Activated CD4-positive, alpha-beta memory T cell treated with anti-CD3 and anti-CD28 coated beads for 36 hours (primary cell): ENCODE measurements around the gene PRPF8. TPM values are rescaled to one million over a fixed set of nuclear protein-coding genes. Genes with fewer than 3 reads are reported as not detected.

ENCODE experiments used
- CTCF ChIA-PET: fragments of 350-600 bp; sonication (Branson Sonifier 250); formaldehyde crosslinking; loops from one replicate; lab custom pipeline; 2021; ENCODE audit warnings: antibody characterized with exemption, inconsistent platforms; lab: Charles Lee
- POLR2A ChIA-PET: fragments of 350-600 bp; sonication (Branson Sonifier 250); formaldehyde crosslinking; loops from one replicate; lab custom pipeline; 2021; ENCODE audit warnings: antibody characterized with exemption; lab: Charles Lee
- DNase-seq: peaks from one replicate; pipeline ENCODE4 v3.0.0-alpha.2; 2020
- H3K27ac Mint-ChIP-seq: one replicate; pipeline ENCODE4 v1.8.0; 2021; ENCODE audit warnings: mixed read lengths
- H3K27me3 Mint-ChIP-seq: one replicate; pipeline ENCODE4 v1.8.0; 2021; ENCODE audit warnings: mixed read lengths
- H3K36me3 Mint-ChIP-seq: one replicate; pipeline ENCODE4 v1.8.0; 2021; ENCODE audit warnings: mixed read lengths
- H3K4me1 Mint-ChIP-seq: one replicate; pipeline ENCODE4 v1.8.0; 2021; ENCODE audit warnings: low read depth, mixed read lengths
- H3K4me3 Mint-ChIP-seq: one replicate; pipeline ENCODE4 v1.8.0; 2021; ENCODE audit warnings: mild to moderate bottlenecking, mixed read lengths
- H3K9me3 Mint-ChIP-seq: one replicate; pipeline ENCODE4 v1.8.0; 2021; ENCODE audit warnings: mixed read lengths
- intact Hi-C: fragments of 100-400 bp; cut with micrococcal nuclease; formaldehyde crosslinking; loops from one replicate; pipeline ENCODE4 v1.15.1; 2023
- total RNA-seq, 2 experiments: library from RNA; stranded (reverse); gene quantifications; one replicate each; pipeline ENCODE4 v1.2.3, GENCODE V29; 2021

PRPF8 gene
- total RNA-seq, 2 experiments from 2014 or later: 370 to 378 TPM

DNA sequence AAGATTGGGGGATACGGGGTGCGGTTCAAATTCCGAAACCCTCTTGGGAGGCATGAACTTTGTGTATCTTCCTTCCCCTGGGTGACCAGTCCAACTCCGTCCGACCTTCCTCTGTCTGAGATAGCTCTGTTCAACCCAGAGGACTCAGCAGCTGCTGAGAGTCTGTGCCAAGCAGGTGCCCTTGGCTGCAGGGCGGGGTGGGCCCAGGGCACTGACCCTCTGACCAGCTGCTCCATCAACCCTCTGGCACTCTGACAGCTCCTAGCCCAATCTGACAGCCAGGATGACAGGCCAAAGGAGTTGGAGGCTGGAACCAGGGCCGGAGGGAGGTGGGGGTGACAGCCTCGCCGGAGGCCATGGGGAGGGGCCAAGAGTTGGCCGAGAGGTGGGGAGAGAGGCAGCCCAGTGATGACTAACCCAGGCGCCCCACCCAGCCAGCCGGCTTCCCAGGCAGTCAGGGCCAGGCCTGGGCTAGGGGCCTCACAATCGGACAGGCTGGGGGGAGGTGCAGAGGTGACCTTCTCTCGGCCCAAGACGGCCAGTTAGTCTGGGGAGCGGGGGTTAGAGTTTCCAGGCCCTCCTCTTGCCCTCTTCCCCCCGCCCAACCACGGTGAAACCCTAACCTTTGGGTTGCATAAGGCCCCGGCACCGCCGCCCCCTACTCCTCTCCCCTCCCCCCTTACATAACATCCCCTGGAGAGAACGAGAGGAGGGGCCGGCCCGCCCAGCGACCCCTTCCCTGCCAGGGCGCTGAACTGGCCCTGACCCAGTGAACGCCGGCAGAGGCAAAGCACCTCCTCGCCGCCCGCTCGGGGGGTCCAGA is 30.5 kb upstream of the PRPF8 start:
- CTCF ChIA-PET: interaction anchor here (1.6 to 2.9 kb wide), 3 partner anchors 31 to 67 kb away, joined by 6 to 22 read pairs (median 13); partner anchors contain the start of genes PRPF8 and RILP
- Mint-ChIP-seq H3K4me3 (peak overlapping the region; percentile 60), H3K36me3 (peaks cover 1% of the 10 kb centered on the region), H3K4me1 (peaks cover 28% of the 10 kb centered on the region), H3K9me3 (no peaks in the 10 kb centered on the region), H3K27ac (no peak overlapping the region), H3K27me3 (no peaks in the 10 kb centered on the region)
- intact Hi-C loops: loop anchor here (5.0 to 10.0 kb wide), 3 partner anchors 153 to 550 kb away; partner anchors contain the start of genes OVCA2 and PITPNA
- peak; percentile 66 for DNase-seq
- POLR2A ChIA-PET: interaction anchor here (0.7 to 2.2 kb wide), 3 partner anchors 31 to 310 kb away, joined by 3 to 13 read pairs (median 8); partner anchors contain the start of genes RPA1, RTN4RL1 and SMYD4

DNA sequence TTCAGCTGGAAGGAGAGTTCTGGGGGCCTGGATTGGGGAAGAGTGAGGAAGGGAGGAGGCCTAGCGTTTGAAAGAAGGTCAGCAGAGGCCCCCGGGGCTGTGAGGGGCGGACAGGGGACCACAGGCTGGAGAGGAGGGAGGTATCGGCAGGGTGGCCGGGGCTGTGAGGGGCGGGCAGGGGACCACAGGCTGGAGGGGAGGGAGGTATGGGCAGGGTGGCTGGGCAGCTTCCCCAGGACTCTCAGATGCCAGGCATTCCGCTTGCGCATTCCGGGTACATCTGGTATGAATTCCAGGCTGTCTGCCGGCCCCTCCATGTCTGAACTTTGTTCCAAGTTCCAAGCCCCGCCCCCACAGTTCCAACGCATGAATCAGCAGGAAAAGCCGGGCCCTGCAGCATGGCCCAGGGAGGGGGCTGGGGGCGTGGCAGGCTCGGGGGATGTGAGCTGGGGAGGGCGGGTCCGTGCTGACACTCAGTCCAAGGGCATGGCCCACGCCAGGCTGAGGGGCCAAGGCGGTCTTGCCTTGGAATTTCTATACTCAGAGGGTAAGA is 29.8 kb upstream of the PRPF8 start:
- Mint-ChIP-seq H3K4me3 (peak overlapping the region; percentile 38), H3K27me3 (no peaks in the 10 kb centered on the region), H3K9me3 (no peaks in the 10 kb centered on the region), H3K36me3 (peaks cover 1% of the 10 kb centered on the region), H3K4me1 (peaks cover 28% of the 10 kb centered on the region), H3K27ac (no peak overlapping the region)
- intact Hi-C loops: loop anchor here (10.0 kb wide), 1 partner anchor 550 kb away; no protein-coding TSS in a partner anchor
- DNase-seq: peak; percentile 38
- ChIA-PET POLR2A (no interaction called here), CTCF (interaction anchor here (2.4 kb wide), 1 partner anchor 45 kb away, joined by 13 read pairs; no protein-coding TSS in a partner anchor)

- peaks cover 1% of the 10 kb centered on the region for H3K36me3 Mint-ChIP-seq
- POLR2A ChIA-PET: no interaction called here
Observed at GRCh38 chr17:1713878-1714426, 29.3 kb upstream of the PRPF8 start.

DNA sequence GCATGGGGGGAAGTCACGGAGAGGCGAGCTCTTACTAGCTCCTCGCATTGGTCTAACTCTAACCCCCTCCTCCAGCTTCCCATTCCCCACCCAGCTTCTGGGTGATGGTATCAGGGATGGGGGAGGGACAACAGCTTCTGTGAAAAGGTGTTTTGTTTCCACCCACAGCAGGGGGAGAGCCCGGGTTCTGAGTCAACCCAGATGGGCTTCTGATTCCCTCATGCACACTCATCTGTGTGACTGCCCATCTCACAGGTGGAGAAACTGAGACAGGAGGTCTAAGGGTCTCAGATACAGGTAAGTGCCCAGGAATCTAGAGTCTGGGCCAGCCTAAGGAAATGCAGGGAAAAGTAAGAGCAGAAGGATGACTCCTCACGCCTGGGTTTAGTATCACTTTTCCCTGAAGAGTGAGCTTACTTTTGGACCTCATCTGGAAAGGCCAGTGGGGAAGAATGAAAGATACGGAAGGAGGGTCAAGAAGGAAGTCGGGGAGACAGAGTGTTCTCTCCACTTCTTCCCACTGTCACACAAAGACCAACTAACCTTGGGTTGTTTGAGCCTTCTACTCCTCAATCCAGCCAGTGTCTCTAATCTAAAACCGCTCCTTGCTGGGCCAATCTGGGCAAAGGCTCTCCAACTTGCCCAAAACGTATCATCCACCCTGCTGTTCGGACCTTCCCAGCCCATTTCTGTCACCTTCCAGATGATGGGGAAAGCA is 28.7 kb upstream of the PRPF8 start:
- no peak overlapping the region for H3K4me3 Mint-ChIP-seq

More at GRCh38 chr17:1713878-1714426, 29.3 kb upstream of the PRPF8 start:
- no peak for DNase-seq
- Mint-ChIP-seq H3K27me3 (peaks cover 1% of the 10 kb centered on the region), H3K27ac (no peak overlapping the region), H3K9me3 (no peaks in the 10 kb centered on the region), H3K4me3 (peak overlapping the region; percentile 38), H3K4me1 (peaks cover 28% of the 10 kb centered on the region)
- CTCF ChIA-PET: interaction anchor here (0.6 to 1.6 kb wide), 3 partner anchors 44 to 65 kb away, joined by 3 to 4 read pairs (median 3); no protein-coding TSS in a partner anchor
- intact Hi-C loops: loop anchor here (10.0 kb wide), 1 partner anchor 551 kb away; no protein-coding TSS in a partner anchor

GRCh38 chr17:1712271-1712670 is 27.6 kb upstream of the PRPF8 start:
- CTCF ChIA-PET: interaction anchor here (1.0 to 1.4 kb wide), 2 partner anchors 9 to 64 kb away, joined by 4 to 7 read pairs; no protein-coding TSS in a partner anchor
- Mint-ChIP-seq H3K9me3 (no peaks in the 10 kb centered on the region), H3K4me3 (no peak overlapping the region), H3K36me3 (peaks cover 1% of the 10 kb centered on the region), H3K27ac (no peak overlapping the region), H3K4me1 (peaks cover 22% of the 10 kb centered on the region), H3K27me3 (peaks cover 1% of the 10 kb centered on the region)
- intact Hi-C loops: loop anchor here (10.0 kb wide), 1 partner anchor 553 kb away; no protein-coding TSS in a partner anchor
- POLR2A ChIA-PET: no interaction called here
- DNase-seq: no peak

More for the DNA sequence above, 28.7 kb upstream of the PRPF8 start:
- Mint-ChIP-seq H3K4me1 (peaks cover 28% of the 10 kb centered on the region), H3K36me3 (peaks cover 1% of the 10 kb centered on the region), H3K27ac (no peak overlapping the region), H3K9me3 (no peaks in the 10 kb centered on the region), H3K27me3 (peaks cover 1% of the 10 kb centered on the region)
- ChIA-PET POLR2A (no interaction called here), CTCF (interaction anchor here (0.6 to 1.6 kb wide), 3 partner anchors 44 to 65 kb away, joined by 3 to 4 read pairs (median 3); no protein-coding TSS in a partner anchor)
- intact Hi-C loops: loop anchor here (10.0 kb wide), 1 partner anchor 551 kb away; no protein-coding TSS in a partner anchor
- DNase-seq: no peak

- H3K36me3 Mint-ChIP-seq: peaks cover 1% of the 10 kb centered on the region
- ChIA-PET CTCF (interaction anchor here (1.0 to 1.4 kb wide), 3 partner anchors 9 to 64 kb away, joined by 4 to 7 read pairs (median 4); no protein-coding TSS in a partner anchor), POLR2A (no interaction called here)
- no peak overlapping the region for H3K27ac Mint-ChIP-seq
- peaks cover 1% of the 10 kb centered on the region for H3K27me3 Mint-ChIP-seq
- intact Hi-C loops: loop anchor here (10.0 kb wide), 1 partner anchor 553 kb away; no protein-coding TSS in a partner anchor
- peaks cover 24% of the 10 kb centered on the region for H3K4me1 Mint-ChIP-seq
- no peaks in the 10 kb centered on the region for H3K9me3 Mint-ChIP-seq
- H3K4me3 Mint-ChIP-seq: no peak overlapping the region
- DNase-seq: no peak
Observed at GRCh38 chr17:1711804-1712203, 27.1 kb upstream of the PRPF8 start.

DNA sequence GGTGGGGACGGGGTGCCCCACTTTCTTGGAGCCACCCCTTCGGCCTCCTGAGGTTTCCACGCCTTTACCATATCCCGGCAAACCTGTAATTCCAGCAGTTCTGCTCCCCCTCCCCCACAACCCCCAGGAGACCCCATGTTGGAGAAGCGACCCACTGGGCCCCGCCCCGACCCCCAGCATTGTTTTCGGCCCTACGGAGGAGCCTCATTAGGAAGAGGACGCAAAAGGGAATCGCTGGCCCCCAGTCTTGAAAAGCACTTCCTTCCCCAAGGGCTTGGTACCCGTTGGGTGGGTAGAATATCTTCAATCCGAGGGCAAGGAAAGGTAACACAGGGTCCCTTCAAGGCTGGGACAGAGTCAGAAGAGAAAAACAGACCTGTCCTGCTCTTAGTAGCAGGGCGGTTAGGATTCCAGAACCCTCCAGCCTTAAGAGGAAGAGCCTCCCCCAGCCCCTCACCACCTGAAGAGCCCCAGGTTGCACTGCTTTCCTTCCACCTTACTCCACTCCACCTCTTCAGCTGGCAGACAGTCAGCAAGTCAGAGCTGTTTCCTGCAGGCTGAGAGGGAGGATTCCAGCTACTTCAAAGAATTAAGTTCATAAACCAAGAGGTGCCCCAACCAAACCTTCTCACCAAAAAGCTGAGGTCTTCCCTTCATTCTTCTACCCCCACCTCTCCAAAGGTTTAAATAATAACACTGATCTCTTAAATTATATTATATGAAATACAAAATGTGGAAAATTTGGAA is 26.3 kb upstream of the PRPF8 start:
- intact Hi-C loops: loop anchor here (10.0 kb wide), 1 partner anchor 554 kb away; no protein-coding TSS in a partner anchor
- Mint-ChIP-seq H3K4me1 (peaks cover 24% of the 10 kb centered on the region), H3K36me3 (peaks cover 1% of the 10 kb centered on the region), H3K27me3 (peaks cover 1% of the 10 kb centered on the region), H3K27ac (no peak overlapping the region), H3K4me3 (peak overlapping the region; percentile 26), H3K9me3 (no peaks in the 10 kb centered on the region)
- CTCF ChIA-PET: interaction anchor here (1.1 to 1.4 kb wide), 3 partner anchors 10 to 198 kb away, joined by 3 to 4 read pairs (median 4); no protein-coding TSS in a partner anchor
- no peak for DNase-seq
- POLR2A ChIA-PET: no interaction called here

- no peak within 1 kb of the TSS for H3K27ac Mint-ChIP-seq
- CTCF ChIA-PET: interaction anchor here (1.1 to 1.4 kb wide), 2 partner anchors 11 to 199 kb away, joined by 3 to 4 read pairs; no protein-coding TSS in a partner anchor
- H3K4me1 Mint-ChIP-seq: peaks cover 24% of the 10 kb centered on the region
- peak within 1 kb of the TSS; percentile 50 for H3K4me3 Mint-ChIP-seq
- H3K36me3 Mint-ChIP-seq: peaks cover 1% of the 10 kb centered on the region
- peaks cover 4% of the 10 kb centered on the region for H3K27me3 Mint-ChIP-seq
- DNase-seq: peak; percentile 30
- intact Hi-C loops: loop anchor here (10.0 kb wide), 1 partner anchor 555 kb away; no protein-coding TSS in a partner anchor
- H3K9me3 Mint-ChIP-seq: no peaks in the 10 kb centered on the region
- POLR2A ChIA-PET: no interaction called here
Observed at GRCh38 chr17:1709971-1710806, 25.5 kb upstream of the PRPF8 start, which contains the start of gene TLCD2. TLCD2 (minus strand) TSS chr17:1710377; CDS start chr17:1710242, 135 bp downstream.

DNA sequence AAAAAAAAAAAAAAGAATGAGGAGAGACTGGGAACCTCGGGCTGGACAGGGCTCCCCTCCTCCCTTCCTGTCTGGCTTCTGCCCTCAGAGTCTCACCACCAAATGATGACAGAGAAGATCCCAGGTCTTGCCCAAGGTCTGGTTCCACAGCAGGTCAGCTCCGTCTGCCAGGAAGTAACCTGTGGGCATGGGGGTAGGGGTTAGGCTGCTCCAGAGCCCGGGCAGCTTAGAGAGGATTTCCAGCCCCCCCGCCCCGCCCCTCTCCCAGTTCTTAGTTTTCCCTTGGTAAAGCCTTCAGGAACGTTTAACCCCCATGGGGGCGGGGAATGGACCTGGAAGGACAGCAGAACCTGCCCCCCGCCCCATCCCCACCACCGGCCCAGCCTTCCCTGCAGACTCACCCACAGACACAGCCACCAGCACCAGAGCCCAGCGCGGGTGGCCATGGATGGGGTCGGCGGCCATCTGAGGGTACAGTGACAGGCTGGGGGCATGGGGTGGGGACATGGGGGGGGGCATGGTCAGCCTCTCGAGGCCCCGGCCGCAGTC is 24.8 kb upstream of the PRPF8 start:
- CTCF ChIA-PET: interaction anchor here (1.0 to 1.2 kb wide), 3 partner anchors 12 to 199 kb away, joined by 3 to 5 read pairs (median 3); no protein-coding TSS in a partner anchor
- no peak overlapping the region for H3K27ac Mint-ChIP-seq

More for the DNA sequence above, 24.8 kb upstream of the PRPF8 start:
- Mint-ChIP-seq H3K4me1 (peaks cover 20% of the 10 kb centered on the region), H3K4me3 (peak overlapping the region; percentile 20), H3K9me3 (no peaks in the 10 kb centered on the region), H3K36me3 (peaks cover 1% of the 10 kb centered on the region), H3K27me3 (peaks cover 4% of the 10 kb centered on the region)
- intact Hi-C loops: no loop called here
- POLR2A ChIA-PET: no interaction called here
- no peak for DNase-seq
